Fibroblast of mammary gland (primary cell): ENCODE results near the gene TGFA.

Experiments
- DNase-seq: peaks from one replicate; pipeline ENCODE4 v3.0.0-alpha.2; 2010; ENCODE audit warnings: low read depth
- H3K4me3 ChIP-seq: 2 replicates; pipeline ENCODE4 v1.5.1; 2011; ENCODE audit warnings: low read depth, mild to moderate bottlenecking, low read length, moderate library complexity; ENCODE audit not compliant: control insufficient read depth
- TF ChIP-seq, protein P1 (sequence below): conservative IDR thresholded peaks from 2 replicates; pipeline ENCODE4 v1.5.1; 2011; ENCODE audit warnings: low read depth, low read length, inconsistent platforms; ENCODE audit not compliant: control insufficient read depth, insufficient read depth

The TGFA gene

DNA sequence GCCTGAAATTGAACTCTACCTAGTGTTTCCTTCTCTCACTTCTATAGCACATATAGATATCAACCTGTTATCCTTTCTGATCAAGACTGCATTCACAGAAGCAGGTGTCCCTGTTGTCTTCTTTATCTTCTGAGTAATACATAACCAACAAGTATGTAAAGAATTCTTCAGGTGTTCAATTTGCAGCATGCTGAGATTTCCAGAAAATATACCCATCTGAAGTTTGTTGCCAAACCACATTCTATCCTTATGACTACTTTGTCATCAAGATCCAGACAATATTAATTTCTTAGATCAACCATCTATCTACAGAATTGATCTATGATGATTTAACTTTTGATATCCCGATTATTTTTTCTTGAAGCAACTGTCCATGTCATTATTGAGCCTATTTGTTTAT lies 69.5 kb downstream of the TGFA start:
- TF ChIP-seq, protein P1, sequence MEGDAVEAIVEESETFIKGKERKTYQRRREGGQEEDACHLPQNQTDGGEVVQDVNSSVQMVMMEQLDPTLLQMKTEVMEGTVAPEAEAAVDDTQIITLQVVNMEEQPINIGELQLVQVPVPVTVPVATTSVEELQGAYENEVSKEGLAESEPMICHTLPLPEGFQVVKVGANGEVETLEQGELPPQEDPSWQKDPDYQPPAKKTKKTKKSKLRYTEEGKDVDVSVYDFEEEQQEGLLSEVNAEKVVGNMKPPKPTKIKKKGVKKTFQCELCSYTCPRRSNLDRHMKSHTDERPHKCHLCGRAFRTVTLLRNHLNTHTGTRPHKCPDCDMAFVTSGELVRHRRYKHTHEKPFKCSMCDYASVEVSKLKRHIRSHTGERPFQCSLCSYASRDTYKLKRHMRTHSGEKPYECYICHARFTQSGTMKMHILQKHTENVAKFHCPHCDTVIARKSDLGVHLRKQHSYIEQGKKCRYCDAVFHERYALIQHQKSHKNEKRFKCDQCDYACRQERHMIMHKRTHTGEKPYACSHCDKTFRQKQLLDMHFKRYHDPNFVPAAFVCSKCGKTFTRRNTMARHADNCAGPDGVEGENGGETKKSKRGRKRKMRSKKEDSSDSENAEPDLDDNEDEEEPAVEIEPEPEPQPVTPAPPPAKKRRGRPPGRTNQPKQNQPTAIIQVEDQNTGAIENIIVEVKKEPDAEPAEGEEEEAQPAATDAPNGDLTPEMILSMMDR = no peak
- no peak for DNase-seq
- no peak overlapping the region for H3K4me3 ChIP-seq

DNA sequence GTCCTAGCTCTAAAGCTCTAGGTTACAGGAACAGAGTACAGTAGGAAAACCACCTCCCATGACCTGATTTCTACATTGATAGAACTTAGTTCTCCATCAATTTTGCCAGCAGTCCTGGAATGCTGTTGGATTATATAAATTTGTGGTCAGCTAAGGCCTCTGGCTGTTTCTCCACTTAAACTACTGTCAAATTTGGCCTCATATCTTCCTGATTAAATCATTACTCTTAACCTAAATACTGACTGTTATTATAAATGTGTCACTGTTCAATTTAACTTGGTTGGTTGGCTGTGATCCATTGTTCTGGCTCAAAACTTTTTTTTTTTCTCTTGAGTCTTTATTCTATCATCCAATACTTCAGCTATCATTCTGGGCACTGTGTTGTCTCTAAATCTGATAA lies 71.2 kb downstream of the TGFA start:
- no peak overlapping the region for H3K4me3 ChIP-seq
- DNase-seq = peak; percentile 2
- TF ChIP-seq, protein P1 = no peak

DNA sequence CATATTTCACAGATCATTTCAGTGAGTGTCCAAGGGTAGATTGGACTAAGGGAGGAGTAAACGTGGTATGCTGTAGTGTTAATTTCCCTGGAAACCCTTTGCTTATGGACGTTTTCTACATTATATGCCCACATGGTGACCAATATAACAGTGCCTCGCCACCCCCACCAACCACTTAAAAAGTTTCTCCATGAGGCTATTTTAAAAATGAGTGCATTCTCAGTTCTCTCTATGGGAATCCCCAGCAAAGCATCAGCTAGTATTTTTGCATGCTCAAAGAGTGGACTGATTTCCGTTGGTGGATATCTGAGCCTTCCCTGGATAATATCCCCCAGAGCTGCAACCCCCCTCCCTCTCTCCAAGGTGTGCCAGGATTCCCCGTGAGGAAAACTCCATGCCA lies 73.2 kb downstream of the TGFA start:
- TF ChIP-seq, protein P1 = no peak
- no peak for DNase-seq
- no peak overlapping the region for H3K4me3 ChIP-seq

DNA sequence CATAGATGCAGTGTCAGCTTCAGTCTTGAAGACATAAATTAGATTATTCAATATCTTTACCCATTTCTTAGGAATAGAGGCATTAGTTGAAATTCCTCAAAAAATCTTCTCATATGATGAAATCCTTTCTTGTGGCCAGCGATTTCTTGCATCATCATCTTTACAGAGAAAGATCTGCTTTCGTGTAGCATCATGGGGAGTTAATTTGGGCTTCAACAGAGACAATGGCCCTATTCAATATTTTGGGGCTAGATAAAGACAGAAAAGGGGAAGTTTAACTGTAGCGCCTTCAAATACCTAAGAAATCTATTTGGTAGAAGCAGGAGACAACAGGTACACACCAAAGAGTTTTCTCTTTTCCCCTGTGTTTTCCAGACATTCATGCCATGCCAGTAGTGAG lies 73.8 kb downstream of the TGFA start:
- TF ChIP-seq, protein P1 = no peak
- no peak for DNase-seq
- no peak overlapping the region for H3K4me3 ChIP-seq

DNA sequence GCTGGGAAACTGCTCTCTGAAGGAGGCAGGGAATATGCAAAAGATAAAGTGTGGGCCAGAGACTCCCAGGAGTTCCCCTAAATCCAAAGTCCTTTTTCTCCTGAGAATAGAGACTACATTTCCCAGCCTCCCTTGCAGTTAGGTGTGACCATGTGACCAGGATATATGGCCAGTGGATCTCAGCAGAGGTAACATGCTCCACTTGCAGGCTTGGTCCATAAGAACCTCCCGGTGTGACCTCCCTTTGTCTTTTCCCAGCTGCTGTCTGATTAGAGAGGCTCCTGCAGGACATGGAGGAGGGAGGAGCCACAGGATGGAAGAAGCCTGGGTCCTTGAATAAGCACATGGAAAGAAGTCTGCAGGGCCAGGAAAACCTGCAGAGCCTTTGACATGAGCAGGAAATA lies 76.2 kb downstream of the TGFA start:
- no peak overlapping the region for H3K4me3 ChIP-seq
- TF ChIP-seq, protein P1 = no peak
- DNase-seq = no peak

DNA sequence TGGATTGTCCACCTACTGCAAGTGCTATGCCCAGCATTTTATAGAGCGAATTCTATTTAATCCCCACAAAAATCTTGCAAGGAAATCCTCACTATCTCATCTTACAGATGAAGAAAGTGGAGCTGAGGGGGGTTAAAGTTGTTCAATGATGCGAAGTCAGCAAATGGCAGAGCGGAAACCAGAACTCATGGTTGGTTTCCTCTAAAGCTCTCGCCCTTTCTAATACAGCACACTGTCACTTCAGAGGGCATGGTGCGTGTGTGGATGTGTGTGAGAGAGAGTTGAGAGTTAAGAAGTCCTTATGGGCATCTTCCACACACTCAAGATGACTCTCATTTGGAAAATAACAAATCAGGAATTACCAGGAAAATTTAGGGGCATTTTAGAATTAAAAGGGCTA lies 78.4 kb downstream of the TGFA start:
- no peak for DNase-seq
- TF ChIP-seq, protein P1 = no peak
- no peak overlapping the region for H3K4me3 ChIP-seq

DNA sequence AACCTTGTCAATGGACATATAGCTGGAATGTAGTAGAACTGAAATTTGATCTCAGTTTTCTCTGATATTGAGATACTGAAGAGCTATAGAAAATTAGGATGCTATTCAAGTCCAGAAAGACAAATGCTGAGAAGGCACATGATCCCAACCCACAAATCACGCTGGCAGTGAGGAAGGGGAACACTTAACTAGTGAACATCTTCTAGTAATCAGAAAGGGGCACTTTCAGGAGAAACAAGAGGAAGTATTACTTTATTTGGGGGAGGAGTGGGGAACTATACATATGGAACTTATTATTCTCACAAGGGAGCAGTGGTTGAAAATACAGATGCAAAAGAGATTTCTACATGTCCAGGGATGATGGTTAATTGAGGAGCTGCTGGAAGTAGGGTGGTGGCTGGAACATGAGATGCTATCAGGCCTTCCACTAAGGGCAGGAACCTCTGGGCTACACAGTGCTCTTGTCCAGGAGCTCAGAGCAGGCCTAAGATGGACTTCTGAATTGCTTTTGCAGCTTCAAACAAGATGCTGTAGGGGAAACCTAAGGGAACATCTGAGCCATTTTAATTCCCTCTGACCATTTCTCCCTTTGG lies 79.3 kb downstream of the TGFA start:
- H3K4me3 ChIP-seq = no peak overlapping the region
- no peak for DNase-seq

More for the DNA sequence above, 79.3 kb downstream of the TGFA start:
- TF ChIP-seq, protein P1 = no peak
